Heart left ventricle (tissue), 16 donors: Measurements from ENCODE around the gene LITAF. TPM values are rescaled to one million over a fixed set of nuclear protein-coding genes. Genes with fewer than 3 reads are reported as not detected.

Experiments used
- ATAC-seq, 4 donors: fragments of 200-7000 bp; cut with Tn5 transposase; one replicate each; pipeline ENCODE4 v1.9.1; 2020 to 2022; ENCODE audit warnings: moderate library complexity in 4 of 4, mild to moderate bottlenecking in 3 of 4, moderate number of reproducible peaks in 1 of 4
- DNase-seq, 5 donors: peaks; one replicate each; pipeline ENCODE4 v3.0.0-alpha.2; 2020
- H3K27ac ChIP-seq, 12 donors: fragments of 200-600 bp; sonication (generic) in 4 of 12; one replicate each; pipeline versions ENCODE4 v1.5.0 to v1.8.0; 2016 to 2022; ENCODE audit warnings: mild to moderate bottlenecking in 2 of 12
- H3K27me3 ChIP-seq, 9 donors: fragments of 200-600 bp; sonication (generic) in 2 of 9; one replicate each; pipeline versions ENCODE4 v1.5.1 to v1.8.0; 2016 to 2022; ENCODE audit warnings: mild to moderate bottlenecking in 3 of 9
- H3K36me3 ChIP-seq, 9 donors: fragments of 200-600 bp; sonication (generic) in 2 of 9; one replicate each; pipeline versions ENCODE4 v1.5.0 to v1.8.0; 2018 to 2022; ENCODE audit warnings: mild to moderate bottlenecking in 2 of 9
- H3K4me1 ChIP-seq, 12 donors: fragments of 200-600 bp; sonication (generic) in 4 of 12; one replicate each; pipeline versions ENCODE4 v1.5.0 to v1.8.0; 2016 to 2022; ENCODE audit warnings: mild to moderate bottlenecking in 3 of 12
- H3K4me3 ChIP-seq, 12 donors: fragments of 200-600 bp; sonication (generic) in 4 of 12; one replicate each; pipeline versions ENCODE4 v1.5.0 to v1.8.0; 2017 to 2022; ENCODE audit warnings: mild to moderate bottlenecking in 9 of 12, moderate library complexity in 4 of 12
- H3K9me3 ChIP-seq, 12 donors: fragments of 200-600 bp; sonication (generic) in 4 of 12; one replicate each; pipeline versions ENCODE4 v1.5.0 to v1.8.0; 2016 to 2022; ENCODE audit warnings: mild to moderate bottlenecking in 1 of 12
- POLR2A ChIP-seq, 2 donors: fragments of 450-650 bp; IDR thresholded peaks; one replicate each; pipeline ENCODE4 v1.6.1; 2017; ENCODE audit warnings: antibody characterized with exemption in 2 of 2, mild to moderate bottlenecking in 2 of 2, moderate library complexity in 2 of 2
- WGBS, 4 donors: extraction: QIAGEN DNeasy Blood & Tissue Kit in 2 of 4; methylation state at CpG; one replicate each; pipeline versions ENCODE4 v1.1.5 to v1.1.7; 2013 to 2018; 5-methylcytosine and 5-hydroxymethylcytosine counted together
- intact Hi-C, 10 donors: fragments of 100-400 bp; cut with DNase I; formaldehyde crosslinking; loops; one replicate each; pipeline versions ENCODE4 v1.11.1 to v1.14.2; 2022
- polyA plus RNA-seq, 2 donors: library from polyadenylated mRNA; stranded (reverse); fragments of 200-250 nt; gene quantifications; one replicate each; pipeline ENCODE4 v1.2.3, GENCODE V29; 2013
- total RNA-seq, 9 donors: library from RNA; depleted of rRNA in 2 of 9; stranded (reverse); fragments of >200 nt in 2 of 9; fragmentation: NEBNext Ultra II Directional in 3 of 9; extraction: Animal tissue kit (Norgen Biotek cat#: 25700) in 3 of 9; gene quantifications; one replicate each; pipeline versions ENCODE4 v1.1.0 to v1.2.4, GENCODE V29; 2016 to 2023
- TF ChIP-seq, protein P1 (sequence below), 12 donors: fragments of 200-600 bp; sonication (generic) in 4 of 12; IDR thresholded peaks; one replicate each; pipeline versions ENCODE4 v1.5.0 to v1.8.0; 2018 to 2022; ENCODE audit warnings: antibody characterized with exemption in 12 of 12, mild to moderate bottlenecking in 5 of 12
- donor health status: ischemic (EF 13 %, LVEDD 7.1; RV severe dilation, severe dysfunction).
- donor health status: healthy with polysubstance abuse.
- donor health status: DM: no; HTN: yes; CAD: no.
- donor health status: DM: no; HTN: no; CAD: no.
- donor health status: ischemic (EF 25% LVEDD 6.9; RV normal size, moderate dysfunction).
- donor health status: ischemic (EF 25% LVEDD 5.7; RV mildly dilated, moderate dysfunction).
- donor health status: healthy.
- donor health status: DM: yes; HTN: yes; CAD: no.
- donor health status: ischemic (EF 35%, LVEDD 5.7; RV mildly dilated, moderate dysfunction).
- donor health status: nonischemic (EF 11% LVEDD 7.7; RV severe dilation, severe dysfunction).
- donor health status: DM: yes; HTN: yes; CAD: no.
- donor health status: PGD.
- donor health status: ischemic (EF 29% LVEDD 5.4; RV normal size, mild dysfunction).
- donor health status: nonischemic (EF 23%, LVEDD 6.1; RV moderate dilation, normal function).

Gene LITAF
- total and polyA plus RNA-seq, 11 donors, result 12.2 to 133 (median 46.5) TPM

DNA sequence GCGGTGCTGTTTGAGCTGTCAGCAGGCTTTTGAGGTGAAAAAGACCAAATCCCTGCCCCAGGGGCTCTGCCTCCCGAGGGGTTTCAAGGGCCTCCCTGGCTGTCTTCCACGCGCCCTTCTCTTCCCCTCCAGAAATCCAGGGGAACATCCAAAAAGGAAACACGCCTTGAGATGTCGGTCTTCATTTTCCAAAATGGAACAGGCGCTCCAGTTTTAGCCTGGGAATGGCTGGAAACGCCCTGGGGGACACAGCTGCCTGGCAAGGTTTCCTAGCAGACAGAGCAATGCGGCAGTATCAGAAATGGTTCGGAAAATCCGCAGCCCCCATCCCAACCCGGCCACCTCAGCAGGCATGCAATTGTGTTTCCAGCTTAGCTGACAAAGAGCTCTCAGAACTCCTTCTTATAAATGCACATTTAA lies 16.6 kb upstream of the LITAF start:
- Histone ChIP-seq H3K27me3 (no peaks in the 10 kb centered on the region), H3K27ac (peak overlapping the region in 7 of 12 donors; percentile 11 to 80 (median 37)), H3K9me3 (no peaks in the 10 kb centered on the region), H3K36me3 (no peaks in the 10 kb centered on the region), H3K4me3 (no peak overlapping the region), H3K4me1 (peaks cover 0 to 30% (median 4%) of the 10 kb centered on the region in 12 donors)
- intact Hi-C loops, result loop anchor here in 1 of 10 donors (5.0 kb wide), 1 partner anchor 49 kb away; no protein-coding TSS in a partner anchor
- peak in 2 of 4 donors; percentile 26 to 39 for ATAC-seq
- peak in 3 of 5 donors; percentile 53 to 71 (median 69) for DNase-seq
- TF ChIP-seq, protein P1, sequence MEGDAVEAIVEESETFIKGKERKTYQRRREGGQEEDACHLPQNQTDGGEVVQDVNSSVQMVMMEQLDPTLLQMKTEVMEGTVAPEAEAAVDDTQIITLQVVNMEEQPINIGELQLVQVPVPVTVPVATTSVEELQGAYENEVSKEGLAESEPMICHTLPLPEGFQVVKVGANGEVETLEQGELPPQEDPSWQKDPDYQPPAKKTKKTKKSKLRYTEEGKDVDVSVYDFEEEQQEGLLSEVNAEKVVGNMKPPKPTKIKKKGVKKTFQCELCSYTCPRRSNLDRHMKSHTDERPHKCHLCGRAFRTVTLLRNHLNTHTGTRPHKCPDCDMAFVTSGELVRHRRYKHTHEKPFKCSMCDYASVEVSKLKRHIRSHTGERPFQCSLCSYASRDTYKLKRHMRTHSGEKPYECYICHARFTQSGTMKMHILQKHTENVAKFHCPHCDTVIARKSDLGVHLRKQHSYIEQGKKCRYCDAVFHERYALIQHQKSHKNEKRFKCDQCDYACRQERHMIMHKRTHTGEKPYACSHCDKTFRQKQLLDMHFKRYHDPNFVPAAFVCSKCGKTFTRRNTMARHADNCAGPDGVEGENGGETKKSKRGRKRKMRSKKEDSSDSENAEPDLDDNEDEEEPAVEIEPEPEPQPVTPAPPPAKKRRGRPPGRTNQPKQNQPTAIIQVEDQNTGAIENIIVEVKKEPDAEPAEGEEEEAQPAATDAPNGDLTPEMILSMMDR (IDR thresholded peaks at IDR 0.05), result no peak
- TF ChIP-seq POLR2A (IDR thresholded peaks at IDR 0.05), result no peak
- 22 to 31% (median 26%) methylated on average over 12 of the region's 12 CpGs for WGBS, 4 donors

DNA sequence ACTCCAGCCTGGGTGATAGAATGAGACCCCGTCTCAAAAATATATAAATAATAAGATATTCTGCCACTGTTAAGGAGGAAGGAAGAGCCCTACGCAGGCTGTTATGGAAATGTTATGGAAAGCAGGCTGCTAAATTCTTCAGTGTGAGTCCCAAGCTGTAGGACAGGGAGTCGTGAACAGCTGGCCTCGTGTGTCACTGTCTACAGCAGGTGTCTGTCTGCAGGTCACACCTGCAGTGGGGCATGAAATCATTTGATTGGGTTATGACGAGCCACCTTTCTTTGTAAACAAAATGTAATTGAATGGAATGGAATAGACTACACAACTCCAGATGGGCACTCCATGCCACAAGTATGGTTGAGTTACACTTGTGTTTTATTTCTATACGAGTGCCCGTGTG lies 15.6 kb upstream of the LITAF start:
- intact Hi-C loops, result loop anchor here in 1 of 10 donors (5.0 kb wide), 1 partner anchor 50 kb away; no protein-coding TSS in a partner anchor

DNA sequence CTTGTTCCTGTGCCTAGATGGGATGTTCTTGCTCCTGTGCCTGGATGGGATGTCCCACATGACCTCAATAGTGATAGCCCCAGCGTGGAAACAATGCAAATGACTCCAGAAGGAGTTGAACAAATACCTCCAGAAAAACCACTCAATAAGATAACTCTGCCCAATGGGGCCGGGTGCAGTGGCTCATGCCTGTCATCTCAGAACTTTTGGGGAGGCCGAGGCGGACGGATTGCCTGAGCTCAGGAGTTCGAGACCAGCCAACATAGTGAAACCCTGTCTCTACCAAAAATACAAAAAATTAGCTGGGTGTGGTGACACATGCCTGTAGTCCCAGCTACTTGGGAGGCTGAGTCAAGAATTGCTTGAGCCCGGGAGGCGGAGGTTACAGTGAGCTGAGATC lies 15.2 kb upstream of the LITAF start:
- Histone ChIP-seq H3K4me3 (no peak overlapping the region), H3K27me3 (no peaks in the 10 kb centered on the region), H3K27ac (no peak overlapping the region), H3K4me1 (peaks cover 0 to 41% (median 8%) of the 10 kb centered on the region in 12 donors), H3K36me3 (no peaks in the 10 kb centered on the region), H3K9me3 (no peaks in the 10 kb centered on the region)
- WGBS, 4 donors, result 87 to 96% (median 93%) methylated on average over 8 of the region's 8 CpGs
- DNase-seq, result no peak
- ATAC-seq, result no peak
- intact Hi-C loops, result loop anchor here in 1 of 10 donors (5.0 kb wide), 1 partner anchor 50 kb away; no protein-coding TSS in a partner anchor
- TF ChIP-seq POLR2A (IDR thresholded peaks at IDR 0.05), result no peak
- TF ChIP-seq, protein P1 (IDR thresholded peaks at IDR 0.05), result no peak

More for the DNA sequence above, 15.6 kb upstream of the LITAF start:
- DNase-seq (no peak), ATAC-seq (no peak)
- Histone ChIP-seq H3K4me1 (peaks cover 0 to 37% (median 8%) of the 10 kb centered on the region in 12 donors), H3K36me3 (no peaks in the 10 kb centered on the region), H3K27ac (no peak overlapping the region), H3K4me3 (no peak overlapping the region), H3K27me3 (no peaks in the 10 kb centered on the region), H3K9me3 (no peaks in the 10 kb centered on the region)
- WGBS, 4 donors, result 88 to 90% (median 89%) methylated on average over 7 of the region's 7 CpGs
- TF ChIP-seq, protein P1 (IDR thresholded peaks at IDR 0.05), result no peak
- TF ChIP-seq POLR2A (IDR thresholded peaks at IDR 0.05), result no peak

DNA sequence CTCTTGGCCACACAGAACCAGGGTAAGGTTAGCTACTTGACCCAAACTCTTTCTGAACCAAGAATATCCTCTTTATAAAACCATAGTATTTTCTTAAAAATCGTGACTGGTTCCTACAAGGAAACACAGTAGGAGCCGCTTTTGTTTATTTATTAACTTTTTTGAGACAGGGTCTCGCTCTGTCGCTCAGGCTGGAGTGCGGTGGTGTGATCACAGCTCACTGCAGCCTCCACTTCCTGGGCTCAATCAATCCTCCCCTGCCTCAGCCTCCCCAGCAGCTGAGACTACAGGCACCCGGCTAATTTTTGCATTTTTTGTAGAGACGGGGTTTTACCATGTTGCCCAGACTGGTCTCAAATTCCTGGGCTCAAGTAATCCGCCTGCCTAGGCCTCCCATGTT lies 14.7 kb upstream of the LITAF start:
- Histone ChIP-seq H3K4me3 (no peak overlapping the region), H3K36me3 (no peaks in the 10 kb centered on the region), H3K27me3 (no peaks in the 10 kb centered on the region), H3K27ac (no peak overlapping the region), H3K9me3 (no peaks in the 10 kb centered on the region), H3K4me1 (peaks cover 0 to 43% (median 8%) of the 10 kb centered on the region in 12 donors)
- DNase-seq (no peak), ATAC-seq (no peak)
- TF ChIP-seq POLR2A (IDR thresholded peaks at IDR 0.05), result no peak
- TF ChIP-seq, protein P1 (IDR thresholded peaks at IDR 0.05), result no peak
- 93 to 98% (median 94%) methylated on average over 8 of the region's 8 CpGs for WGBS, 4 donors
- intact Hi-C loops, result loop anchor here in 1 of 10 donors (5.0 kb wide), 1 partner anchor 51 kb away; no protein-coding TSS in a partner anchor
